22Rv1 (cell line): ENCODE results near the gene MAN1C1.

ENCODE experiments used
- H3K27ac ChIP-seq: fragments of 450-650 bp; 2 replicates; pipeline ENCODE4 v1.5.1; 2017
- ZFX ChIP-seq: fragments of 450-650 bp; IDR thresholded peaks from 2 replicates; pipeline ENCODE4 v1.6.1; 2017; ENCODE audit warnings: antibody characterized with exemption, borderline replicate concordance
- TF ChIP-seq, protein P1 (sequence below): fragments of 450-650 bp; IDR thresholded peaks from 2 replicates; pipeline ENCODE4 v1.5.1; 2017; ENCODE audit warnings: mild to moderate bottlenecking

MAN1C1 gene

DNA sequence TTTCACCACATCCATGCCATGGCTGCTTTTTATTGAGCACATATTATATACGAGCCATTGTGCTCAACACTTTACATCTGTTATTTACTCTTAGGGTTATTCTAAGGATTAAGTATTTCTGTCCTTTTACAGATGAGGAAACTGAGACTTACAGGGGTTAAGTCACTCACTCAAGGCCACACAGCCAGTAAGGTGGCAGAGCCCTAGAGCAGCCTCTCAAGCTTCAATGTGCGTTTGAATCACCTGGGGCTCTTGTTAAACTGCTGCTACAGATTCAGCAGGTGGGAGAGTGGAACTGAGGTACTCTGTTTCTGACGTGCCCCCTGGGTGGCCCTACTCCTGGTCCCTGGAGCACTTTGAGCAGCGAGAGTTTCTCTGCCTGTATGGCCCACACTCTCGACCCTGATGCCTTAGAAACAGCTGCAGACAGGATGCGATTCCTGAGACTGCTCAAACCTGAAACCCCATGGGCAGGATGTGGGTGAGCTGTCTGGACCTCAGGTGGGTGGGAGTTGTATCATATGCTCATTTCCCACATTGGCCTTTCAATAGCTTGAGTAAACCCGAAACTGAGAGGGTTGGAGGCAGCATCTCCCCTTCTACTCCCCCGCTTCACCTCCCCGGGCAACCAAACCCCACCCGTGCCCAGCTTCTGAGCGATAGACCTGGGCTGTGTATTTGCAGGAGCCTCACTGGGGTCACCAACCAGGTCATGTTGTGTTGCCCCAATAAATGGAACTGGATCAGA, 59.3 kb downstream of the MAN1C1 start:
- no peak for TF ChIP-seq ZFX
- TF ChIP-seq, protein P1, sequence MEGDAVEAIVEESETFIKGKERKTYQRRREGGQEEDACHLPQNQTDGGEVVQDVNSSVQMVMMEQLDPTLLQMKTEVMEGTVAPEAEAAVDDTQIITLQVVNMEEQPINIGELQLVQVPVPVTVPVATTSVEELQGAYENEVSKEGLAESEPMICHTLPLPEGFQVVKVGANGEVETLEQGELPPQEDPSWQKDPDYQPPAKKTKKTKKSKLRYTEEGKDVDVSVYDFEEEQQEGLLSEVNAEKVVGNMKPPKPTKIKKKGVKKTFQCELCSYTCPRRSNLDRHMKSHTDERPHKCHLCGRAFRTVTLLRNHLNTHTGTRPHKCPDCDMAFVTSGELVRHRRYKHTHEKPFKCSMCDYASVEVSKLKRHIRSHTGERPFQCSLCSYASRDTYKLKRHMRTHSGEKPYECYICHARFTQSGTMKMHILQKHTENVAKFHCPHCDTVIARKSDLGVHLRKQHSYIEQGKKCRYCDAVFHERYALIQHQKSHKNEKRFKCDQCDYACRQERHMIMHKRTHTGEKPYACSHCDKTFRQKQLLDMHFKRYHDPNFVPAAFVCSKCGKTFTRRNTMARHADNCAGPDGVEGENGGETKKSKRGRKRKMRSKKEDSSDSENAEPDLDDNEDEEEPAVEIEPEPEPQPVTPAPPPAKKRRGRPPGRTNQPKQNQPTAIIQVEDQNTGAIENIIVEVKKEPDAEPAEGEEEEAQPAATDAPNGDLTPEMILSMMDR: no peak
- H3K27ac ChIP-seq: no peak overlapping the region

- no peak for TF ChIP-seq ZFX
- TF ChIP-seq, protein P1: no peak
Observed at GRCh38 chr1:25676488-25676887, 59.9 kb downstream of the MAN1C1 start.

DNA sequence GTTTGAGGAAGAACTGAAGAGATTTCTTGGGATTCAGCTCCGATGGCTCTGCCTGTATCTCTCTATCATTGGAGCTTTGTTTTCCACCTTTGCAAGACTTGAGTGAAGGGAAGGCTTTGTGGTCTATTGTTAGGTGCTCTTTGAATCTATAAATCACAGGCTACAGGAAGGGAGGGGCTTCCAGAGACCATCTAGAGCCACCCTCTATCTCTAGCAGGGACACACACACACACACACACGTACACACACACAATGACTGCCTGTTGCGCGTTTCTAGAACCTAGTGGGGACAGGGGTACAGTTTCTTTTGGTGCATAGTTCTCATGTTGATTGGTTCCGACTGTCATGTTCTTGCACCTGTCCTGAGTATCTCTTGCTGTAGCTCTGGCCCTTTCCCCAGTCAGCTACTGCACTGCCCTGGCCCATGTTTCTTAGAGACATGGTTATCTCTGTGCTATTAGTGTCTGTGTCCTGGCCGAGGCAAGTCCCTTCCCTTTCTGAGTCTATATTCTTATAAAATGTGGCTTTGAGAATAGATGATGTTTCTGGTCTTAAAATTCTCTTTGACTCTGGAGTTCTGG, 60.7 kb downstream of the MAN1C1 start:
- no peak overlapping the region for H3K27ac ChIP-seq
- TF ChIP-seq, protein P1: no peak
- TF ChIP-seq ZFX: no peak

More at GRCh38 chr1:25676488-25676887, 59.9 kb downstream of the MAN1C1 start:
- no peak overlapping the region for H3K27ac ChIP-seq

- no peak overlapping the region for H3K27ac ChIP-seq
- no peak for TF ChIP-seq ZFX
- TF ChIP-seq, protein P1: no peak
Observed at GRCh38 chr1:25679171-25679570, 62.6 kb downstream of the MAN1C1 start.

GRCh38 chr1:25680701-25681100, 64.1 kb downstream of the MAN1C1 start:
- TF ChIP-seq ZFX: no peak
- TF ChIP-seq, protein P1: no peak
- no peak overlapping the region for H3K27ac ChIP-seq

GRCh38 chr1:25682059-25682601, 65.5 kb downstream of the MAN1C1 start:
- TF ChIP-seq, protein P1: no peak
- peak overlapping the region; percentile 26; the same call in 1 of the 2 replicates for H3K27ac ChIP-seq

DNA sequence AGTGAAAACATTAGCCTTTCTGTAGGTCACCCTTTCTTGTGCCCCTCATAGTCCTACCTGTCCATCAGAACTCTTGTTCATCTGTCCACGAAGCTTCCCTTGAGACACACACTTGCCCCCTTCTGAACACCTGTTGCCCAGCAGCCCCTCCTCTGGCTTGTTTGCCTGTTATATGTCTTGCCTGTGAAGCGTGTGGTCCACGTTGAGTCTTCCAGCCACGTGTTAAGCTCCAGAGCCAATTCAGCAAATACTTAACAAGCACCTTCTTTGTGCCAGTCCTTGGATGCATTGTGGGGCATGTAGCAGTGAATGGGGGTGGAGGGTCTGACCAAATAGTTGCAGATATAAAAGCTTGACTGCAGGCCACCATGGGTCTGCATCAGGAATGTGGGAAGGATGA, 66.6 kb downstream of the MAN1C1 start:
- no peak overlapping the region for H3K27ac ChIP-seq
- no peak for TF ChIP-seq ZFX
- TF ChIP-seq, protein P1: no peak
